ENCODE measurements around the gene OR10G8. TPM values are rescaled to one million over a fixed set of nuclear protein-coding genes. Genes with fewer than 3 reads are reported as not detected.

Gene OR10G8
- total RNA-seq, 1 donor from 2014 or later = not detected

- TF ChIP-seq CTCF (IDR thresholded peaks at IDR 0.05) = no peak
- intact Hi-C loops (cut with micrococcal nuclease) = loop anchor here (1.0 to 10.0 kb wide), 7 partner anchors 37 to 765 kb away; partner anchors contain the start of gene ESAM
- H3K9me3 Mint-ChIP-seq = no peaks in the 10 kb centered on the region
- H3K27me3 Mint-ChIP-seq = peaks cover 14% of the 10 kb centered on the region
- ChIA-PET CTCF (interaction anchor here (0.8 to 4.3 kb wide), 16 partner anchors 9 to 539 kb away, joined by 3 to 49 read pairs (median 4); no protein-coding TSS in a partner anchor), POLR2A (no interaction called here)
- peaks cover 22% of the 10 kb centered on the region for H3K4me1 Mint-ChIP-seq
- no peaks in the 10 kb centered on the region for H3K36me3 Mint-ChIP-seq (ENCODE audit: low read depth)
- DNase-seq (no peak), ATAC-seq (ENCODE audit: low read depth) (no peak)
- no peak overlapping the region for H3K4me3 Mint-ChIP-seq
- H3K27ac Mint-ChIP-seq = no peak overlapping the region
Observed at GRCh38 chr11:124071623-124071948, 45.0 kb downstream of the OR10G8 start.

GRCh38 chr11:124072147-124072546, 45.5 kb downstream of the OR10G8 start:
- Mint-ChIP-seq H3K36me3 (ENCODE audit: low read depth) (no peaks in the 10 kb centered on the region), H3K27ac (no peak overlapping the region), H3K4me1 (peaks cover 25% of the 10 kb centered on the region), H3K4me3 (no peak overlapping the region), H3K27me3 (peaks cover 17% of the 10 kb centered on the region), H3K9me3 (no peaks in the 10 kb centered on the region)
- DNase-seq = no peak
- POLR2A ChIA-PET = no interaction called here
- intact Hi-C loops (cut with micrococcal nuclease) = loop anchor here (10.0 kb wide), 1 partner anchor 693 kb away; the partner anchor contains the start of gene ESAM
- no peak for ATAC-seq (ENCODE audit: low read depth)
- CTCF ChIA-PET = interaction anchor here (0.8 to 4.3 kb wide), 11 partner anchors 8 to 538 kb away, joined by 3 to 49 read pairs (median 4); no protein-coding TSS in a partner anchor
- TF ChIP-seq CTCF (IDR thresholded peaks at IDR 0.05) = no peak

- ChIA-PET POLR2A (interaction anchor here (1.1 kb wide), 1 partner anchor 41 kb away, joined by 3 read pairs; the partner anchor contains the start of gene VWA5A), CTCF (interaction anchor here (1.2 kb wide), 1 partner anchor 511 kb away, joined by 5 read pairs; no protein-coding TSS in a partner anchor)
- H3K9me3 Mint-ChIP-seq = no peaks in the 10 kb centered on the region
- intact Hi-C loops (cut with micrococcal nuclease) = loop anchor here (10.0 kb wide), 1 partner anchor 690 kb away; the partner anchor contains the start of gene ESAM
- H3K27ac Mint-ChIP-seq = no peak overlapping the region
- peaks cover 22% of the 10 kb centered on the region for H3K4me1 Mint-ChIP-seq
- no peaks in the 10 kb centered on the region for H3K36me3 Mint-ChIP-seq (ENCODE audit: low read depth)
- DNase-seq (no peak), ATAC-seq (ENCODE audit: low read depth) (no peak)
- no peak for TF ChIP-seq CTCF (IDR thresholded peaks at IDR 0.05)
- peaks cover 15% of the 10 kb centered on the region for H3K27me3 Mint-ChIP-seq
- H3K4me3 Mint-ChIP-seq = no peak overlapping the region
Observed at GRCh38 chr11:124074554-124074953, 48.0 kb downstream of the OR10G8 start.

- DNase-seq = no peak
- ATAC-seq (ENCODE audit: low read depth) = no peak
- Mint-ChIP-seq H3K9me3 (no peaks in the 10 kb centered on the region), H3K27ac (no peak overlapping the region), H3K4me3 (no peak overlapping the region), H3K27me3 (peaks cover 14% of the 10 kb centered on the region), H3K4me1 (peaks cover 14% of the 10 kb centered on the region), H3K36me3 (ENCODE audit: low read depth) (no peaks in the 10 kb centered on the region)
- CTCF ChIA-PET = interaction anchor here (1.2 kb wide), 1 partner anchor 510 kb away, joined by 5 read pairs; no protein-coding TSS in a partner anchor
- TF ChIP-seq CTCF (IDR thresholded peaks at IDR 0.05) = no peak
- POLR2A ChIA-PET = interaction anchor here (1.1 kb wide), 1 partner anchor 40 kb away, joined by 3 read pairs; the partner anchor contains the start of gene VWA5A
- intact Hi-C loops (cut with micrococcal nuclease) = loop anchor here (10.0 kb wide), 1 partner anchor 689 kb away; the partner anchor contains the start of gene ESAM
Observed at GRCh38 chr11:124075492-124075840, 48.9 kb downstream of the OR10G8 start.

- peak overlapping the region; percentile 61 for H3K4me3 Mint-ChIP-seq
Observed at GRCh38 chr11:124075841-124076651, 49.4 kb downstream of the OR10G8 start.

More at GRCh38 chr11:124075841-124076651, 49.4 kb downstream of the OR10G8 start:
- H3K27ac Mint-ChIP-seq = no peak overlapping the region
- CTCF ChIA-PET = no interaction called here
- DNase-seq = no peak
- H3K36me3 Mint-ChIP-seq (ENCODE audit: low read depth) = no peaks in the 10 kb centered on the region
- H3K4me1 Mint-ChIP-seq = peaks cover 11% of the 10 kb centered on the region
- ATAC-seq (ENCODE audit: low read depth) = no peak
- intact Hi-C loops (cut with micrococcal nuclease) = loop anchor here (10.0 kb wide), 1 partner anchor 689 kb away; the partner anchor contains the start of gene ESAM
- peaks cover 14% of the 10 kb centered on the region for H3K27me3 Mint-ChIP-seq
- no peak for TF ChIP-seq CTCF (IDR thresholded peaks at IDR 0.05)
- POLR2A ChIA-PET = no interaction called here
- H3K9me3 Mint-ChIP-seq = no peaks in the 10 kb centered on the region
